ENCODE measurements around the gene BPIFA3.

- no peak for TF ChIP-seq CTCF (IDR thresholded peaks at IDR 0.05 in 2 of 3, conservative IDR thresholded peaks at IDR 0.05 in 1 of 3; ENCODE audit: borderline replicate concordance in 1 of 3, insufficient read depth in 1 of 3, low read depth in 2 of 3, low read length in 2 of 3)
- TF ChIP-seq ZNF274 (IDR thresholded peaks at IDR 0.05; ENCODE audit: low read depth, low read length), result no peak
- TF ChIP-seq POLR2A (IDR thresholded peaks at IDR 0.05; ENCODE audit: borderline replicate concordance, extremely low read depth, insufficient read depth, insufficient read length), result no peak
- TF ChIP-seq ZBTB33 (IDR thresholded peaks at IDR 0.05; ENCODE audit: extremely low read depth, insufficient replicate concordance, low read length), result no peak
- TF ChIP-seq CEBPB (IDR thresholded peaks at IDR 0.05; ENCODE audit: low read depth), result no peak
- no peak for TF ChIP-seq FOSL1 (IDR thresholded peaks at IDR 0.05; ENCODE audit: low read depth)
- no peak for TF ChIP-seq EZH2 (IDR thresholded peaks at IDR 0.05)
- TF ChIP-seq POLR2AphosphoS5 (IDR thresholded peaks at IDR 0.05; ENCODE audit: low read depth, low read length), result no peak
- no peak for TF ChIP-seq SRF (IDR thresholded peaks at IDR 0.05; ENCODE audit: low read depth)
- TF ChIP-seq REST (IDR thresholded peaks at IDR 0.05; ENCODE audit: low read depth), result no peak
These were observed 59.4 kb downstream of the BPIFA3 start for GRCh38 chr20:33276303-33277113.

Data from HCT116 (cell line).